Panc1 (cell line): ENCODE results near the gene KCNJ1. TPM values are rescaled to one million over a fixed set of nuclear protein-coding genes. Genes with fewer than 3 reads are reported as not detected.

Experiments used
- ATAC-seq: fragments of 200-7000 bp; cut with Tn5 transposase; 2 replicates; pipeline ENCODE4 v1.9.1; 2020; ENCODE audit warnings: mild to moderate bottlenecking, moderate library complexity
- BruUV-seq: library from RNA; stranded (reverse); fragments of 400-500 nt; replicated peaks from 2 replicates; lab custom pipeline; 2021; lab: Mats Ljungman, UMichigan
- CTCF ChIA-PET: fragments of 300-600 bp; sonication (Branson Sonifier 250); formaldehyde crosslinking; loops from one replicate; lab custom pipeline; 2022; ENCODE audit warnings: antibody characterized with exemption; lab: Charles Lee
- POLR2A ChIA-PET: fragments of 300-600 bp; sonication (Branson Sonifier 250); formaldehyde crosslinking; loops from one replicate; lab custom pipeline; 2022; ENCODE audit warnings: antibody characterized with exemption; lab: Charles Lee
- DNase-seq: peaks from one replicate; pipeline ENCODE4 v3.0.0-alpha.2; 2010; ENCODE audit warnings: low read depth, low spot score
- H3K27ac ChIP-seq: 2 replicates; pipeline ENCODE4 v1.5.1; 2011; ENCODE audit warnings: mild to moderate bottlenecking, low read length, inconsistent platforms
- H3K27me3 ChIP-seq: fragments of 200-500 bp; sonication (Bioruptor generic); 2 replicates; pipeline ENCODE4 v1.6.0; 2014; ENCODE audit warnings: low read length, inconsistent platforms; ENCODE audit not compliant: control insufficient read depth, insufficient read depth
- H3K36me3 ChIP-seq: fragments of 200-500 bp; sonication (Bioruptor generic); 2 replicates; pipeline ENCODE4 v1.5.1; 2014; ENCODE audit warnings: inconsistent platforms, mild to moderate bottlenecking, low read length, moderate library complexity; ENCODE audit not compliant: control insufficient read depth, insufficient read depth
- H3K4me1 ChIP-seq: 2 replicates; pipeline ENCODE4 v1.5.1; 2011; ENCODE audit warnings: inconsistent platforms, mild to moderate bottlenecking, low read length, moderate library complexity; ENCODE audit not compliant: control insufficient read depth, insufficient read depth
- H3K4me3 ChIP-seq, 2 experiments: 2 replicates each; pipeline ENCODE4 v1.5.1; 2011 to 2012; ENCODE audit warnings: low read depth in 2 of 2, low read length in 2 of 2, mild to moderate bottlenecking in 2 of 2, inconsistent platforms in 1 of 2, moderate library complexity in 1 of 2
- H3K9me3 ChIP-seq: fragments of 200-500 bp; sonication (Bioruptor generic); 2 replicates; pipeline ENCODE4 v1.5.1; 2014; ENCODE audit warnings: low read depth, mild to moderate bottlenecking, inconsistent platforms, low read length, moderate library complexity; ENCODE audit not compliant: control insufficient read depth, insufficient read depth
- POLR2AphosphoS5 ChIP-seq: IDR thresholded peaks from 2 replicates; pipeline ENCODE4 v1.6.1; 2012; ENCODE audit warnings: mild to moderate bottlenecking, low read depth, low read length, moderate library complexity
- SIN3A ChIP-seq: IDR thresholded peaks from 2 replicates; pipeline ENCODE4 v1.6.1; 2012; ENCODE audit warnings: low read depth, mild to moderate bottlenecking, low read length, moderate library complexity, borderline replicate concordance; ENCODE audit not compliant: insufficient read depth
- TCF7L2 ChIP-seq: IDR thresholded peaks from 2 replicates; pipeline ENCODE4 v1.6.1; 2011; ENCODE audit warnings: mild to moderate bottlenecking, low read depth, low read length, inconsistent platforms
- in situ Hi-C: cut with HindIII; loops from 2 replicates; pipeline ENCODE4 v1.10.0; 2016; ENCODE audit warnings: low sequenced_read_pairs, low pct_unique_long_range_greater_than_20kb
- intact Hi-C: fragments of 100-400 bp; cut with micrococcal nuclease; formaldehyde crosslinking; loops from one replicate; pipeline ENCODE4 v1.10.0; 2022; ENCODE audit not compliant: unreplicated experiment
- total RNA-seq: library from RNA; stranded (reverse); gene quantifications from one replicate; pipeline ENCODE4 v1.2.1, GENCODE V29; 2021; ENCODE audit not compliant: unreplicated experiment
- TF ChIP-seq, protein P1 (sequence below), 2 experiments: IDR thresholded peaks; 2 replicates each; pipeline ENCODE4 v1.6.1; 2011 to 2012; ENCODE audit warnings: low read depth in 2 of 2, control low read depth in 1 of 2, low read length in 1 of 2, mild to moderate bottlenecking in 1 of 2, moderate library complexity in 1 of 2; ENCODE audit not compliant: insufficient read depth in 1 of 2
- TF ChIP-seq, protein P2 (sequence below): fragments of 450-650 bp; IDR thresholded peaks from 2 replicates; pipeline ENCODE4 v1.5.1; 2017; ENCODE audit warnings: mild to moderate bottlenecking

The KCNJ1 gene
- total RNA-seq, 1 experiment from 2014 or later = not detected

DNA sequence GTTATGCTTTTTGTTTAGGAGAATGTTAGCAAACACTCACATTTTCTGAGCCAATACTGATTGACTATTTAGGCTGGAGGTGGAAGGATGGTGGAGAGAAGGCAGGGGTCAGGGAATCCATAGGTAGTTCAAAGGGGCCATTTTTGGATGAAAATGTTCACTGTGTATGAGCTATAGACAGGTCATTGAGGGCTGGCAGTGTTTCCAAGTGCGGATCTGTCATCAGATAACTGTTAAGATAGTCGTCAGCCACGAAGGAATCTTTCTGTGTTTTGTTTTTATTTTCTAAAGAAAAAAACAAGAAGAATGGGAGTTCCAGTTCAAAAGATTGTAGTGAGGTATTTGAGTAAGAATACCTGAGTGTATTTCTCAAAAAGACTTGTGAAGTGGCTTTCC lies 27.2 kb upstream of the KCNJ1 start:
- intact Hi-C loops = no loop called here

DNA sequence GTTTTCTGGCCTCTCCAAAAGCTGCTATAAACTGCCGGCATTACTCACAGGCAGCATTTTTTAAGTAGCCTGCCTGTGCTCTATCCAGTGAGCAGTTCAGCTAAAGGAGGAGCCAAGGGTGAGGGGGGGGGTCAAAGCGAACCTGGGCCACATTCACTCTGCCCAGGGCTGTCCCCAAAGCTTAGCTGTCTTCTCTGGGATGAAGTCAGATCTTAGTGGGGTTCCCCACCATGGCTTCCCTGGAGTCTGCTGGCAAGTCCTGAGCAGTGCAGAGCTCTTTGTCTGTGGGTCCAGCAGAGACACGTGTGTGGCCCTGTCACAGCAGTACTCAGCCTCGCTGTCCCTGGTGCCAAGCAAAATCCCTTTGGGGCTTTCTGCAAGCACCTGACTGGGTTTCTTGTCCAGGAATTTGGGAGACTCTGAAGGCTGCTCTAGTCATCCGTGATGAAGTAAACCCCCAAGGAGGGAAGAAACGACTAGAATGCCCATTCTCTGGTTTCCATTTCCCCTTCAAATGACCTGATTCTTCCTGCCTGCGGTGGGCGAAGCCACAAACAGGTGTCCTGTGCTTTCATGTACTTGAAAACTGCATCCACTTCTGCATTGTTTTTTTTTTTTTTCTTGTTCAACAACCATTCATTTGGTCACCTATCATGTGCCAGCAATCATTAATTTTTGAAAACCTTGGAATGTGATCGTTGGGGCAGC lies 26.6 kb upstream of the KCNJ1 start:
- CTCF ChIA-PET = interaction anchor here (0.7 kb wide), 1 partner anchor 487 kb away, joined by 3 read pairs; no protein-coding TSS in a partner anchor
- ATAC-seq = no peak
- no peaks in the 10 kb centered on the region for H3K36me3 ChIP-seq
- no peak for DNase-seq
- H3K4me1 ChIP-seq = no peaks in the 10 kb centered on the region
- POLR2A ChIA-PET = interaction anchor here (0.6 kb wide), 1 partner anchor 800 kb away, joined by 4 read pairs; no protein-coding TSS in a partner anchor
- in situ Hi-C loops (no loop called here), intact Hi-C loops (no loop called here)
- no peaks in the 10 kb centered on the region for H3K9me3 ChIP-seq
- peaks cover 13% of the 10 kb centered on the region for H3K27me3 ChIP-seq
- no TSS peak for BruUV-seq
- no peak overlapping the region for H3K27ac ChIP-seq
- no peak overlapping the region for H3K4me3 ChIP-seq
- TF ChIP-seq TCF7L2 (no peak), POLR2AphosphoS5 (no peak), SIN3A (no peak)
- TF ChIP-seq, protein P1, sequence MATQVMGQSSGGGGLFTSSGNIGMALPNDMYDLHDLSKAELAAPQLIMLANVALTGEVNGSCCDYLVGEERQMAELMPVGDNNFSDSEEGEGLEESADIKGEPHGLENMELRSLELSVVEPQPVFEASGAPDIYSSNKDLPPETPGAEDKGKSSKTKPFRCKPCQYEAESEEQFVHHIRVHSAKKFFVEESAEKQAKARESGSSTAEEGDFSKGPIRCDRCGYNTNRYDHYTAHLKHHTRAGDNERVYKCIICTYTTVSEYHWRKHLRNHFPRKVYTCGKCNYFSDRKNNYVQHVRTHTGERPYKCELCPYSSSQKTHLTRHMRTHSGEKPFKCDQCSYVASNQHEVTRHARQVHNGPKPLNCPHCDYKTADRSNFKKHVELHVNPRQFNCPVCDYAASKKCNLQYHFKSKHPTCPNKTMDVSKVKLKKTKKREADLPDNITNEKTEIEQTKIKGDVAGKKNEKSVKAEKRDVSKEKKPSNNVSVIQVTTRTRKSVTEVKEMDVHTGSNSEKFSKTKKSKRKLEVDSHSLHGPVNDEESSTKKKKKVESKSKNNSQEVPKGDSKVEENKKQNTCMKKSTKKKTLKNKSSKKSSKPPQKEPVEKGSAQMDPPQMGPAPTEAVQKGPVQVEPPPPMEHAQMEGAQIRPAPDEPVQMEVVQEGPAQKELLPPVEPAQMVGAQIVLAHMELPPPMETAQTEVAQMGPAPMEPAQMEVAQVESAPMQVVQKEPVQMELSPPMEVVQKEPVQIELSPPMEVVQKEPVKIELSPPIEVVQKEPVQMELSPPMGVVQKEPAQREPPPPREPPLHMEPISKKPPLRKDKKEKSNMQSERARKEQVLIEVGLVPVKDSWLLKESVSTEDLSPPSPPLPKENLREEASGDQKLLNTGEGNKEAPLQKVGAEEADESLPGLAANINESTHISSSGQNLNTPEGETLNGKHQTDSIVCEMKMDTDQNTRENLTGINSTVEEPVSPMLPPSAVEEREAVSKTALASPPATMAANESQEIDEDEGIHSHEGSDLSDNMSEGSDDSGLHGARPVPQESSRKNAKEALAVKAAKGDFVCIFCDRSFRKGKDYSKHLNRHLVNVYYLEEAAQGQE (IDR thresholded peaks at IDR 0.05; ENCODE audit: insufficient read depth in 1 of 2, low read depth in 2 of 2, low read length in 1 of 2) = no peak
- TF ChIP-seq, protein P2, sequence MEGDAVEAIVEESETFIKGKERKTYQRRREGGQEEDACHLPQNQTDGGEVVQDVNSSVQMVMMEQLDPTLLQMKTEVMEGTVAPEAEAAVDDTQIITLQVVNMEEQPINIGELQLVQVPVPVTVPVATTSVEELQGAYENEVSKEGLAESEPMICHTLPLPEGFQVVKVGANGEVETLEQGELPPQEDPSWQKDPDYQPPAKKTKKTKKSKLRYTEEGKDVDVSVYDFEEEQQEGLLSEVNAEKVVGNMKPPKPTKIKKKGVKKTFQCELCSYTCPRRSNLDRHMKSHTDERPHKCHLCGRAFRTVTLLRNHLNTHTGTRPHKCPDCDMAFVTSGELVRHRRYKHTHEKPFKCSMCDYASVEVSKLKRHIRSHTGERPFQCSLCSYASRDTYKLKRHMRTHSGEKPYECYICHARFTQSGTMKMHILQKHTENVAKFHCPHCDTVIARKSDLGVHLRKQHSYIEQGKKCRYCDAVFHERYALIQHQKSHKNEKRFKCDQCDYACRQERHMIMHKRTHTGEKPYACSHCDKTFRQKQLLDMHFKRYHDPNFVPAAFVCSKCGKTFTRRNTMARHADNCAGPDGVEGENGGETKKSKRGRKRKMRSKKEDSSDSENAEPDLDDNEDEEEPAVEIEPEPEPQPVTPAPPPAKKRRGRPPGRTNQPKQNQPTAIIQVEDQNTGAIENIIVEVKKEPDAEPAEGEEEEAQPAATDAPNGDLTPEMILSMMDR = no peak

More for the DNA sequence above, 27.2 kb upstream of the KCNJ1 start:
- Histone ChIP-seq H3K27me3 (peaks cover 10% of the 10 kb centered on the region), H3K4me3 (no peak overlapping the region), H3K4me1 (no peaks in the 10 kb centered on the region), H3K27ac (no peak overlapping the region), H3K9me3 (no peaks in the 10 kb centered on the region), H3K36me3 (no peaks in the 10 kb centered on the region)
- DNase-seq = no peak
- BruUV-seq = no TSS peak
- no peak for ATAC-seq
- ChIA-PET POLR2A (no interaction called here), CTCF (interaction anchor here (0.6 kb wide), 1 partner anchor 12 kb away, joined by 10 read pairs; no protein-coding TSS in a partner anchor)
- TF ChIP-seq SIN3A (no peak), TCF7L2 (no peak)
- TF ChIP-seq, protein P1 (IDR thresholded peaks at IDR 0.05; ENCODE audit: insufficient read depth in 1 of 2, low read depth in 2 of 2, low read length in 1 of 2) = no peak
- in situ Hi-C loops = no loop called here
